ENCODE results near the gene HEPHL1. TPM values are rescaled to one million over a fixed set of nuclear protein-coding genes. Genes with fewer than 3 reads are reported as not detected.
"Not testable (repeated sequence)": the region's sequence is repeated elsewhere in the genome, so short reads cannot be mapped to it uniquely, and the experiment has no call there.

The HEPHL1 gene
- total RNA-seq (2014; rRNA removed; shearing (Covaris generic)): 0.04 and 0.07 TPM in 2 replicates
- polyA plus RNA-seq (2016; fragmentation: Nextera tagmentation; extraction: Ambion mirVana): 0.17 and 0.21 TPM in 2 replicates
- long read RNA-seq: 0 reads

- no peaks in the 10 kb centered on the region for H3K27me3 Mint-ChIP-seq (ENCODE audit: insufficient read depth, low read depth, poor library complexity)
- Histone ChIP-seq H3K4me1 (ENCODE audit: insufficient read depth) (no peaks in the 10 kb centered on the region), H3K9me2 (ENCODE audit: insufficient read depth) (peaks cover 12% of the 10 kb centered on the region; the same call in 1 of the 2 replicates), H3K4me2 (no peak within 1 kb of the TSS), H3K79me2 (replicated peaks; ENCODE audit: insufficient read depth) (no peaks in the 10 kb centered on the region), H3K27me3 (ENCODE audit: insufficient read depth) (no peaks in the 10 kb centered on the region), H3K36me3 (ENCODE audit: insufficient read depth) (no peaks in the 10 kb centered on the region; the same call in 1 of the 2 replicates), H2AFZ (peak within 1 kb of the TSS; percentile 39; the same call in 1 of the 2 replicates), H3F3A (replicated peaks; ENCODE audit: low read depth) (no peaks in the 10 kb centered on the region), H3K4me3 (no peak within 1 kb of the TSS), H4K20me1 (replicated peaks; ENCODE audit: insufficient read depth) (no peaks in the 10 kb centered on the region), H3K27ac (ENCODE audit: low read depth) (no peak within 1 kb of the TSS)
- no peak within 1 kb of the TSS for H3K4me3 Mint-ChIP-seq
- DNase-seq (ENCODE audit: low spot score) (peak; percentile 59), ATAC-seq (peak; percentile 94)
- H3K27ac Mint-ChIP-seq: no peak within 1 kb of the TSS
- H3K9me3 Mint-ChIP-seq: no peaks in the 10 kb centered on the region
- H3K4me1 Mint-ChIP-seq: peaks cover 6% of the 10 kb centered on the region; the same call in 2 of the 3 replicates
- TF ChIP-seq EZH2phosphoT487 (IDR thresholded peaks at IDR 0.05; ENCODE audit: unreplicated experiment) (no peak), ZNF331 (CRISPR knock-in tag; IDR thresholded peaks at IDR 0.05; ENCODE audit: low read depth) (no peak)
- no peaks in the 10 kb centered on the region for H3K36me3 Mint-ChIP-seq (ENCODE audit: low read depth)
These were observed at the start of gene HEPHL1 for GRCh38 chr11:94020777-94021481. Gene HEPHL1 (plus strand): TSS chr11:94021354. CDS start chr11:94021369, 15 bp downstream.

- no peak overlapping the region for H3K27ac ChIP-seq (ENCODE audit: low read depth)
- Mint-ChIP-seq H3K4me1 (peaks cover 9% of the 10 kb centered on the region), H3K27me3 (ENCODE audit: insufficient read depth, low read depth, poor library complexity) (no peaks in the 10 kb centered on the region), H3K27ac (no peak overlapping the region), H3K36me3 (ENCODE audit: low read depth) (peaks cover 3% of the 10 kb centered on the region; the same call in 2 of the 3 replicates), H3K9me3 (peaks cover 11% of the 10 kb centered on the region; the same call in 2 of the 3 replicates), H3K4me3 (no peak overlapping the region)
- no peak overlapping the region for H3K4me2 ChIP-seq
- no peak overlapping the region for H2AFZ ChIP-seq
- H3K9me2 ChIP-seq (ENCODE audit: insufficient read depth): no peaks in the 10 kb centered on the region
- no peaks in the 10 kb centered on the region for H3K27me3 ChIP-seq (ENCODE audit: insufficient read depth)
- TF ChIP-seq POLR2AphosphoS5 (IDR thresholded peaks at IDR 0.05; ENCODE audit: low read depth): no peak
- no peak for TF ChIP-seq CREB1 (CRISPR knock-in tag; IDR thresholded peaks at IDR 0.05; ENCODE audit: low read depth)
- TF ChIP-seq REST (IDR thresholded peaks at IDR 0.05; ENCODE audit: unreplicated experiment): no peak
- no peaks in the 10 kb centered on the region for H3K36me3 ChIP-seq (ENCODE audit: insufficient read depth)
- peak; percentile 14 for DNase-seq (ENCODE audit: low spot score)
- no peaks in the 10 kb centered on the region for H3K79me2 ChIP-seq (replicated peaks; ENCODE audit: insufficient read depth)
- H3F3A ChIP-seq (replicated peaks; ENCODE audit: low read depth): no peaks in the 10 kb centered on the region
- H3K4me1 ChIP-seq (ENCODE audit: insufficient read depth): peaks cover 11% of the 10 kb centered on the region; the same call in 1 of the 2 replicates
- H4K20me1 ChIP-seq (replicated peaks; ENCODE audit: insufficient read depth): no peaks in the 10 kb centered on the region
- peak; percentile 77 for ATAC-seq
- no peak overlapping the region for H3K4me3 ChIP-seq
These were observed 48.4 kb upstream of the HEPHL1 start for GRCh38 chr11:93972790-93973189.

GRCh38 chr11:93973322-93974051, 47.7 kb upstream of the HEPHL1 start:
- not testable (repeated sequence) for H3K36me3 ChIP-seq (ENCODE audit: insufficient read depth); H3K27me3 Mint-ChIP-seq (ENCODE audit: insufficient read depth, low read depth, poor library complexity); H3K36me3 Mint-ChIP-seq (ENCODE audit: low read depth); H3F3A ChIP-seq (replicated peaks; ENCODE audit: low read depth); H3K27ac Mint-ChIP-seq; H3K4me1 Mint-ChIP-seq; H3K79me2 ChIP-seq (replicated peaks; ENCODE audit: insufficient read depth); H3K27ac ChIP-seq (ENCODE audit: low read depth); H2AFZ ChIP-seq; H4K20me1 ChIP-seq (replicated peaks; ENCODE audit: insufficient read depth); H3K27me3 ChIP-seq (ENCODE audit: insufficient read depth); H3K9me2 ChIP-seq (ENCODE audit: insufficient read depth); H3K4me2 ChIP-seq; H3K4me3 ChIP-seq; DNase-seq (ENCODE audit: low spot score); H3K4me3 Mint-ChIP-seq; ATAC-seq
- peaks cover 11% of the 10 kb centered on the region; the same call in 1 of the 2 replicates for H3K4me1 ChIP-seq (ENCODE audit: insufficient read depth)
- peaks cover 11% of the 10 kb centered on the region; the same call in 2 of the 3 replicates for H3K9me3 Mint-ChIP-seq
